OCI-LY7 (cell line): ENCODE measurements around the gene C11orf24. TPM values are rescaled to one million over a fixed set of nuclear protein-coding genes. Genes with fewer than 3 reads are reported as not detected.

Experiments
- BruUV-seq: library from RNA; stranded (reverse); fragments of 400-500 nt; replicated peaks from 2 replicates; lab custom pipeline; 2021; lab: Mats Ljungman, UMichigan
- CTCF ChIA-PET: fragments of 300-600 bp; sonication (Branson Sonifier 250); formaldehyde crosslinking; loops from one replicate; lab custom pipeline; 2022; ENCODE audit warnings: antibody characterized with exemption; ENCODE audit not compliant: unreplicated experiment; lab: Charles Lee
- POLR2A ChIA-PET: fragments of 300-600 bp; sonication (Branson Sonifier 250); formaldehyde crosslinking; loops from one replicate; lab custom pipeline; 2022; ENCODE audit warnings: antibody characterized with exemption; lab: Charles Lee
- DNase-seq: peaks from one replicate; pipeline ENCODE4 v3.0.0-alpha.2; 2015; ENCODE audit warnings: low spot score
- H2AFZ ChIP-seq: fragments of 200-600 bp; sonication (generic), shearing (Covaris generic); 2 replicates; pipeline ENCODE4 v1.6.1; 2014; ENCODE audit warnings: mild to moderate bottlenecking, antibody characterized with exemption, low read length, moderate library complexity
- H3K27ac ChIP-seq: fragments of 200-600 bp; sonication (generic); 2 replicates; pipeline ENCODE4 v1.5.1; 2014; ENCODE audit warnings: mixed run types, low read depth, mild to moderate bottlenecking, moderate library complexity, low read length, inconsistent platforms; ENCODE audit not compliant: poor library complexity, severe bottlenecking
- H3K36me3 ChIP-seq: fragments of 200-600 bp; sonication (generic); 2 replicates; pipeline ENCODE4 v1.6.1; 2014; ENCODE audit warnings: mild to moderate bottlenecking, antibody characterized with exemption, low read length, moderate library complexity, mixed read lengths; ENCODE audit not compliant: insufficient read depth
- H3K4me1 ChIP-seq: fragments of 200-600 bp; sonication (generic); 2 replicates; pipeline ENCODE4 v1.5.1; 2014; ENCODE audit warnings: mild to moderate bottlenecking, low read length; ENCODE audit not compliant: insufficient read depth, poor library complexity, severe bottlenecking
- H3K4me2 ChIP-seq: fragments of 200-600 bp; sonication (generic); 2 replicates; pipeline ENCODE4 v1.6.1; 2014; ENCODE audit warnings: mild to moderate bottlenecking, low read length
- H3K4me3 ChIP-seq: fragments of 200-600 bp; sonication (generic); 2 replicates; pipeline ENCODE4 v1.5.1; 2014; ENCODE audit warnings: mild to moderate bottlenecking, low read depth, low read length; ENCODE audit not compliant: poor library complexity, severe bottlenecking
- H3K79me2 ChIP-seq: fragments of 200-600 bp; sonication (generic); 2 replicates; pipeline ENCODE4 v1.6.1; 2016; ENCODE audit warnings: low read depth, mild to moderate bottlenecking, low read length, moderate library complexity, mixed read lengths; ENCODE audit not compliant: insufficient read depth
- H3K9me2 ChIP-seq: fragments of 200-600 bp; sonication (generic); 2 replicates; pipeline ENCODE4 v1.6.1; 2016; ENCODE audit warnings: mild to moderate bottlenecking, low read length, mixed read lengths; ENCODE audit not compliant: insufficient read depth
- H3K9me3 ChIP-seq: fragments of 200-600 bp; sonication (generic); 2 replicates; pipeline ENCODE4 v1.6.1; 2014; ENCODE audit warnings: mild to moderate bottlenecking, mixed run types, low read length, mixed read lengths
- H4K20me1 ChIP-seq: fragments of 200-600 bp; sonication (generic); 2 replicates; pipeline ENCODE4 v1.6.1; 2014; ENCODE audit warnings: mild to moderate bottlenecking, antibody characterized with exemption, low read length, moderate library complexity, mixed read lengths; ENCODE audit not compliant: insufficient read depth
- EZH2phosphoT487 ChIP-seq: fragments of 200-600 bp; sonication (generic); IDR thresholded peaks from 2 replicates; pipeline ENCODE4 v1.6.1; 2018; ENCODE audit warnings: low read depth, borderline replicate concordance, mild to moderate bottlenecking, mixed run types, antibody characterized with exemption, low read length, moderate library complexity, mixed read lengths
- intact Hi-C: fragments of 100-400 bp; cut with micrococcal nuclease; formaldehyde crosslinking; loops from one replicate; pipeline ENCODE4 v1.10.0; 2022; ENCODE audit not compliant: unreplicated experiment
- total RNA-seq, 2 experiments: library from RNA; depleted of rRNA in 1 of 2; stranded (reverse); fragments of >200 nt in 1 of 2; shearing (Covaris generic) in 1 of 2; gene quantifications; 2 replicates each; pipeline ENCODE4 v1.2.3, GENCODE V29; 2014 to 2022
- TF ChIP-seq, protein P1 (sequence below): fragments of 200-600 bp; sonication (generic); conservative IDR thresholded peaks from 2 replicates; pipeline ENCODE4 v1.5.1; 2014; ENCODE audit warnings: mild to moderate bottlenecking, antibody characterized with exemption, low read length, moderate library complexity, mixed read lengths

Gene C11orf24
- total RNA-seq, 2 experiments from 2014 or later = 81.1 to 94.1 TPM

DNA sequence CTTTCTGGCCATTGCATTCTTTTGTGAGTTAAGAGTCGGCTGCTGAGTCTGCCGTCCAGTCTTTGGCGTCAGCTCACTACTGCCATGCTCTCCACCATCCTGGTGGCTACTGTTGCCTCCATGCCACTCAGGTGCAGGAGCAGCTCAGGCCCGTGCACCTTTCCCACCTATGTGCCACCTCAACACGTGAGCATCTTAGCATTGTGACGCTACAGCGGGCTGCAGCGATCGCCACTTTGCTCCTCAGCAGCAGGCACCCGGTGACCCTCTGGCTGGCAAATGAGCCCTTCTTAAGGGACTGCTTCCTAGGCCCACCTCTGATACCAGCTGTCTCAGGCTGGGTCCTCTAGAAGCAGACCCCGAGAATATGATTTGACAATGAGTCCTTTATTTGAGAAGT lies 47.2 kb downstream of the C11orf24 start:
- Histone ChIP-seq H4K20me1 (no peaks in the 10 kb centered on the region), H2AFZ (no peak overlapping the region), H3K4me2 (no peak overlapping the region), H3K79me2 (no peaks in the 10 kb centered on the region), H3K36me3 (no peaks in the 10 kb centered on the region), H3K27ac (no peak overlapping the region), H3K4me3 (no peak overlapping the region), H3K4me1 (no peaks in the 10 kb centered on the region), H3K9me3 (peaks cover 4% of the 10 kb centered on the region), H3K9me2 (no peaks in the 10 kb centered on the region)
- POLR2A ChIA-PET = no interaction called here
- intact Hi-C loops = no loop called here
- DNase-seq = no peak
- TF ChIP-seq, protein P1, sequence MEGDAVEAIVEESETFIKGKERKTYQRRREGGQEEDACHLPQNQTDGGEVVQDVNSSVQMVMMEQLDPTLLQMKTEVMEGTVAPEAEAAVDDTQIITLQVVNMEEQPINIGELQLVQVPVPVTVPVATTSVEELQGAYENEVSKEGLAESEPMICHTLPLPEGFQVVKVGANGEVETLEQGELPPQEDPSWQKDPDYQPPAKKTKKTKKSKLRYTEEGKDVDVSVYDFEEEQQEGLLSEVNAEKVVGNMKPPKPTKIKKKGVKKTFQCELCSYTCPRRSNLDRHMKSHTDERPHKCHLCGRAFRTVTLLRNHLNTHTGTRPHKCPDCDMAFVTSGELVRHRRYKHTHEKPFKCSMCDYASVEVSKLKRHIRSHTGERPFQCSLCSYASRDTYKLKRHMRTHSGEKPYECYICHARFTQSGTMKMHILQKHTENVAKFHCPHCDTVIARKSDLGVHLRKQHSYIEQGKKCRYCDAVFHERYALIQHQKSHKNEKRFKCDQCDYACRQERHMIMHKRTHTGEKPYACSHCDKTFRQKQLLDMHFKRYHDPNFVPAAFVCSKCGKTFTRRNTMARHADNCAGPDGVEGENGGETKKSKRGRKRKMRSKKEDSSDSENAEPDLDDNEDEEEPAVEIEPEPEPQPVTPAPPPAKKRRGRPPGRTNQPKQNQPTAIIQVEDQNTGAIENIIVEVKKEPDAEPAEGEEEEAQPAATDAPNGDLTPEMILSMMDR = no peak
- TF ChIP-seq EZH2phosphoT487 = no peak
- CTCF ChIA-PET = no interaction called here
- no TSS peak for BruUV-seq

- POLR2A ChIA-PET = no interaction called here
- H4K20me1 ChIP-seq = no peaks in the 10 kb centered on the region
- no peak overlapping the region for H2AFZ ChIP-seq
- intact Hi-C loops = no loop called here
- no peaks in the 10 kb centered on the region for H3K36me3 ChIP-seq
- no peaks in the 10 kb centered on the region for H3K4me1 ChIP-seq
- no peaks in the 10 kb centered on the region for H3K9me2 ChIP-seq
- TF ChIP-seq EZH2phosphoT487 = no peak
- TF ChIP-seq, protein P1 = no peak
- DNase-seq = no peak
- no TSS peak for BruUV-seq
- CTCF ChIA-PET = no interaction called here
- no peak overlapping the region for H3K4me2 ChIP-seq
- H3K9me3 ChIP-seq = no peaks in the 10 kb centered on the region
- H3K4me3 ChIP-seq = no peak overlapping the region
- no peaks in the 10 kb centered on the region for H3K79me2 ChIP-seq
- no peak overlapping the region for H3K27ac ChIP-seq
Measured at GRCh38 chr11:68223275-68223674, 48.5 kb downstream of the C11orf24 start.

DNA sequence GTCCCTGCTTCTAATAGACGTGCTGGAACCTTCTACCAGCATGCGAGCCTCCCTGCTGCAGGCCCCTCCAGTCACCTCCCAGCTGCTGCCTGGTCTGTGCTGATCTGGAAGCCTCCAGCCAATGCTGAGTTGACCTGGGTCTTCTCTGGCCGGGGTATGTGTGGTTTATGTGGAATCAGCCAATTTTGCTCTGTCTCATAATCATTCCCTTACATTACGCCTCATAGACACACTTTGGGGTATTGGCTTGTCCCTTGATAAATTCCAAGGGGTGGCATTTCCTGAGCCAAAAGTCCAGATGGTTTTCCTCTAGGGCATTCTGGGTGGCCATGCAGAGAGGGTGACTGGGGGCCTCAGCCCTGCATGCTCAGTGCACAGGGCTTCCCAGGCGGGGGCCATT lies 50.4 kb downstream of the C11orf24 start:
- H3K79me2 ChIP-seq = no peaks in the 10 kb centered on the region
- CTCF ChIA-PET = no interaction called here
- intact Hi-C loops = no loop called here
- H3K36me3 ChIP-seq = no peaks in the 10 kb centered on the region
- no peaks in the 10 kb centered on the region for H3K9me3 ChIP-seq
- H3K4me2 ChIP-seq = no peak overlapping the region
- H3K4me1 ChIP-seq = no peaks in the 10 kb centered on the region
- no peaks in the 10 kb centered on the region for H4K20me1 ChIP-seq
- H3K4me3 ChIP-seq = no peak overlapping the region
- TF ChIP-seq EZH2phosphoT487 = no peak
- H3K9me2 ChIP-seq = no peaks in the 10 kb centered on the region
- DNase-seq = no peak
- no TSS peak for BruUV-seq
- POLR2A ChIA-PET = interaction anchor here (1.3 kb wide), 1 partner anchor 10 kb away, joined by 3 read pairs; no protein-coding TSS in a partner anchor
- H3K27ac ChIP-seq = no peak overlapping the region
- no peak overlapping the region for H2AFZ ChIP-seq
